22Rv1 (cell line): ENCODE results near the gene CDYL.

ENCODE experiments used
- CTCF ChIP-seq: fragments of 450-650 bp; IDR thresholded peaks from 2 replicates; pipeline ENCODE4 v1.5.1; 2017; ENCODE audit warnings: mild to moderate bottlenecking
- ZFX ChIP-seq: fragments of 450-650 bp; IDR thresholded peaks from 2 replicates; pipeline ENCODE4 v1.6.1; 2017; ENCODE audit warnings: antibody characterized with exemption, borderline replicate concordance

GRCh38 chr6:4944325-4944724 lies 168.1 kb downstream of the CDYL start:
- TF ChIP-seq CTCF: no peak
- TF ChIP-seq ZFX: no peak
